ENCODE measurements around the gene SYN1. TPM values are rescaled to one million over a fixed set of nuclear protein-coding genes. Genes with fewer than 3 reads are reported as not detected.

SYN1 gene
- total and polyA plus RNA-seq, 2 experiments from 2014 or later, result 3.6 to 6.7 TPM

DNA sequence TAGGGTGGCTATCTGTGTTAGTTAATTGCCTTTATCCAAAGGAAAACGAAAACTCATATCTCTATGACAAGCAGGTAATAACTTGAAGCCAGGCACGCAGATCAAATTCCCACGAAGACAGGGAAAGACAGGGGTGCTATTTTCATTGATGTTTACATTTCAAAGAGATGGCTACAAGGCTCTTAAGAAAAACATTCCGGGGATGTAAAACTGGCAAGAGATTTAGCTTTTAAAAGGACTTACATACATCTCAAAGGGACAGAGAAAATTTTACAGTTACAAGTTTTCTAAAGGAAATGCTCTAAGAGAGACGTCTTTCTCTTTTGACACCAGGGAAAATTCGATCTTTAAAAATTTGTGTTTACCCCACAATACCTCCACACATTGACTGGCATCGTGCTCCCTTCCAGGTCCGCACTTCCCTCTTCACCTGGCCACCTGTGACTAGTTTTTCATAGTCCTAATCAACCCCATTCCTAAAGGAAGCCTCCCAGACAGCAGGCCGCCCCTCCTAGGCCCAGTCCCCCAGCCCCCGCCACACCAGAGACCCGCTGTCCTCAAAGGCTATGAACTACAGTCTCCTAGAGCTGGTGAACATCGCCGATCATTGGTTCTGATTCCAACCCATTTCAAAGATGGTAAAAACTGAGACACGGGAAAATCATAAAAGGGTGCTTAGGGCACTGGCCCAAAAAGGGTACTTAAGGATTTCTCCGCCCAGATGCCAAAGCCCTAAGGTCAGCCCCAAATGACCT is 59.3 kb downstream of the SYN1 start:
- H3K36me3 Mint-ChIP-seq (ENCODE audit: low read depth), result peaks cover 19% of the 10 kb centered on the region
- ATAC-seq (peak; percentile 4), DNase-seq (ENCODE audit: low spot score) (peak; percentile 30)
- no peaks in the 10 kb centered on the region for H4K20me1 ChIP-seq (replicated peaks; ENCODE audit: insufficient read depth)
- H3K4me3 ChIP-seq, result peak overlapping the region; percentile 73
- H3K4me2 ChIP-seq, result peak overlapping the region; percentile 81
- no peak overlapping the region for H2AFZ ChIP-seq
- peaks cover 9% of the 10 kb centered on the region; the same call in 1 of the 2 replicates for H3K79me2 ChIP-seq (replicated peaks; ENCODE audit: insufficient read depth)
- H3K27me3 Mint-ChIP-seq (ENCODE audit: insufficient read depth, low read depth, poor library complexity), result no peaks in the 10 kb centered on the region
- peak overlapping the region; percentile 90 for H3K4me3 Mint-ChIP-seq
- H3K4me1 Mint-ChIP-seq, result peaks cover 25% of the 10 kb centered on the region
- no peaks in the 10 kb centered on the region for H3K36me3 ChIP-seq (ENCODE audit: insufficient read depth)
- no peak for TF ChIP-seq JUNB (IDR thresholded peaks at IDR 0.05; ENCODE audit: unreplicated experiment)
- TF ChIP-seq, protein P1, sequence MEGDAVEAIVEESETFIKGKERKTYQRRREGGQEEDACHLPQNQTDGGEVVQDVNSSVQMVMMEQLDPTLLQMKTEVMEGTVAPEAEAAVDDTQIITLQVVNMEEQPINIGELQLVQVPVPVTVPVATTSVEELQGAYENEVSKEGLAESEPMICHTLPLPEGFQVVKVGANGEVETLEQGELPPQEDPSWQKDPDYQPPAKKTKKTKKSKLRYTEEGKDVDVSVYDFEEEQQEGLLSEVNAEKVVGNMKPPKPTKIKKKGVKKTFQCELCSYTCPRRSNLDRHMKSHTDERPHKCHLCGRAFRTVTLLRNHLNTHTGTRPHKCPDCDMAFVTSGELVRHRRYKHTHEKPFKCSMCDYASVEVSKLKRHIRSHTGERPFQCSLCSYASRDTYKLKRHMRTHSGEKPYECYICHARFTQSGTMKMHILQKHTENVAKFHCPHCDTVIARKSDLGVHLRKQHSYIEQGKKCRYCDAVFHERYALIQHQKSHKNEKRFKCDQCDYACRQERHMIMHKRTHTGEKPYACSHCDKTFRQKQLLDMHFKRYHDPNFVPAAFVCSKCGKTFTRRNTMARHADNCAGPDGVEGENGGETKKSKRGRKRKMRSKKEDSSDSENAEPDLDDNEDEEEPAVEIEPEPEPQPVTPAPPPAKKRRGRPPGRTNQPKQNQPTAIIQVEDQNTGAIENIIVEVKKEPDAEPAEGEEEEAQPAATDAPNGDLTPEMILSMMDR (conservative IDR thresholded peaks at IDR 0.05; ENCODE audit: low read depth in 2 of 2), result no peak
- no peak for TF ChIP-seq CREB1 (CRISPR knock-in tag; IDR thresholded peaks at IDR 0.05; ENCODE audit: low read depth)
- no peak for TF ChIP-seq POLR2AphosphoS5 (IDR thresholded peaks at IDR 0.05; ENCODE audit: low read depth)
- TF ChIP-seq NANOG (IDR thresholded peaks at IDR 0.05; ENCODE audit: borderline replicate concordance), result no peak
- no peak for TF ChIP-seq EZH2 (IDR thresholded peaks at IDR 0.05; ENCODE audit: low read depth, unreplicated experiment)
- TF ChIP-seq, protein P2, sequence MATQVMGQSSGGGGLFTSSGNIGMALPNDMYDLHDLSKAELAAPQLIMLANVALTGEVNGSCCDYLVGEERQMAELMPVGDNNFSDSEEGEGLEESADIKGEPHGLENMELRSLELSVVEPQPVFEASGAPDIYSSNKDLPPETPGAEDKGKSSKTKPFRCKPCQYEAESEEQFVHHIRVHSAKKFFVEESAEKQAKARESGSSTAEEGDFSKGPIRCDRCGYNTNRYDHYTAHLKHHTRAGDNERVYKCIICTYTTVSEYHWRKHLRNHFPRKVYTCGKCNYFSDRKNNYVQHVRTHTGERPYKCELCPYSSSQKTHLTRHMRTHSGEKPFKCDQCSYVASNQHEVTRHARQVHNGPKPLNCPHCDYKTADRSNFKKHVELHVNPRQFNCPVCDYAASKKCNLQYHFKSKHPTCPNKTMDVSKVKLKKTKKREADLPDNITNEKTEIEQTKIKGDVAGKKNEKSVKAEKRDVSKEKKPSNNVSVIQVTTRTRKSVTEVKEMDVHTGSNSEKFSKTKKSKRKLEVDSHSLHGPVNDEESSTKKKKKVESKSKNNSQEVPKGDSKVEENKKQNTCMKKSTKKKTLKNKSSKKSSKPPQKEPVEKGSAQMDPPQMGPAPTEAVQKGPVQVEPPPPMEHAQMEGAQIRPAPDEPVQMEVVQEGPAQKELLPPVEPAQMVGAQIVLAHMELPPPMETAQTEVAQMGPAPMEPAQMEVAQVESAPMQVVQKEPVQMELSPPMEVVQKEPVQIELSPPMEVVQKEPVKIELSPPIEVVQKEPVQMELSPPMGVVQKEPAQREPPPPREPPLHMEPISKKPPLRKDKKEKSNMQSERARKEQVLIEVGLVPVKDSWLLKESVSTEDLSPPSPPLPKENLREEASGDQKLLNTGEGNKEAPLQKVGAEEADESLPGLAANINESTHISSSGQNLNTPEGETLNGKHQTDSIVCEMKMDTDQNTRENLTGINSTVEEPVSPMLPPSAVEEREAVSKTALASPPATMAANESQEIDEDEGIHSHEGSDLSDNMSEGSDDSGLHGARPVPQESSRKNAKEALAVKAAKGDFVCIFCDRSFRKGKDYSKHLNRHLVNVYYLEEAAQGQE (IDR thresholded peaks at IDR 0.05; ENCODE audit: unreplicated experiment), result no peak
- TF ChIP-seq, protein P3, sequence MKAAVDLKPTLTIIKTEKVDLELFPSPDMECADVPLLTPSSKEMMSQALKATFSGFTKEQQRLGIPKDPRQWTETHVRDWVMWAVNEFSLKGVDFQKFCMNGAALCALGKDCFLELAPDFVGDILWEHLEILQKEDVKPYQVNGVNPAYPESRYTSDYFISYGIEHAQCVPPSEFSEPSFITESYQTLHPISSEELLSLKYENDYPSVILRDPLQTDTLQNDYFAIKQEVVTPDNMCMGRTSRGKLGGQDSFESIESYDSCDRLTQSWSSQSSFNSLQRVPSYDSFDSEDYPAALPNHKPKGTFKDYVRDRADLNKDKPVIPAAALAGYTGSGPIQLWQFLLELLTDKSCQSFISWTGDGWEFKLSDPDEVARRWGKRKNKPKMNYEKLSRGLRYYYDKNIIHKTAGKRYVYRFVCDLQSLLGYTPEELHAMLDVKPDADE (IDR thresholded peaks at IDR 0.05), result no peak
- no peaks in the 10 kb centered on the region for H3K9me3 Mint-ChIP-seq
- H3K27ac ChIP-seq (ENCODE audit: low read depth), result no peak overlapping the region; the same call in 1 of the 2 replicates
- H3F3A ChIP-seq (replicated peaks; ENCODE audit: low read depth), result no peaks in the 10 kb centered on the region
- H3K27ac Mint-ChIP-seq, result peak overlapping the region; percentile 89
- peaks cover 7% of the 10 kb centered on the region; the same call in 1 of the 2 replicates for H3K4me1 ChIP-seq (ENCODE audit: insufficient read depth)
- H3K27me3 ChIP-seq (ENCODE audit: insufficient read depth), result no peaks in the 10 kb centered on the region
- no peaks in the 10 kb centered on the region for H3K9me2 ChIP-seq (ENCODE audit: insufficient read depth)

All from GM23338 (cell line).